ENCODE data around the gene DNAJB9. TPM values are rescaled to one million over a fixed set of nuclear protein-coding genes. Genes with fewer than 3 reads are reported as not detected.
"Not testable (repeated sequence)": the region's sequence is repeated elsewhere in the genome, so short reads cannot be mapped to it uniquely, and the experiment has no call there.

The DNAJB9 gene
- total RNA-seq (2014; rRNA removed; shearing (Covaris generic)) = 24.0 and 25.6 TPM in 2 replicates

DNA sequence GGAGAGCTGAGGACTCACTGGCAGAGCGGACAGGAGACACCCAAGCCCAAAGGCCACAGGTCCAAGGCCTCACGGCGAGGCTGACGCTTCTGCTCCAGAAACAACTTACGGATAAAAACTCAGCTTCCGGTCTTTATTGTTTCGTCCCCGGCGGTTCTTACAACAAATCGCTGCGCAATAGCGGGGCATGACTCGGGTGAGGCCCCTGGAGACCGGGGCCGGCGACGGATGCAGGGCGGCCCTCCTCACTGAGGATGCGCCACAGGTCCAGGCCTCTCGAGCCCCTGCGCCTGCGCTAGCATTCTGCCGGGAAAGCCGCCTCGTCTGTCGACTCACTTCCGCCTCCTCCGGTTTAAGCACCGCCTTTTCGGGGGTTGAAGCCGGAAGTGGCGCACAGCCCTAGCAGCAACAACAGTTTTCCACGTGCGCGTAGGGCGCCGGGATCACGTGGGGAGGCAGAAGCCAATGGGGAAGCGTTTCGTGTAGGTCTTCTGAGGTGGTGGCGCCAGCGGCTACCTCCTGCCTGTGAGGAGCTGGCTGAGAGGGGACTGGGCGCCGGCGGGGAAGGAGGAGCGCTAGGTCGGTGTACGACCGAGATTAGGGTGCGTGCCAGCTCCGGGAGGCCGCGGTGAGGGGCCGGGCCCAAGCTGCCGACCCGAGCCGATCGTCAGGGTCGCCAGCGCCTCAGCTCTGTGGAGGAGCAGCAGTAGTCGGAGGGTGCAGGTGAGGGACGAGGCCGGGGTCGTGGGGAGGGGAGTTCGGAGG lies at the start of gene DNAJB9, which contains the start of gene THAP5:
Gene DNAJB9, plus strand, starts transcription at position 494 of the 765 bp plus-strand sequence. CDS start 1,853 bp downstream, outside the sequence.
Gene THAP5, minus strand, starts transcription at position 326 of the 765 bp plus-strand sequence. Its CDS starts 137 bp downstream, at position 189.
- peak; percentile 99 for DNase-seq (ENCODE audit: low read depth)

GRCh38 chr7:108522780-108523179 lies 46.9 kb upstream of the DNAJB9 start:
- DNase-seq (ENCODE audit: low read depth) = no peak

- peak; percentile 84 for DNase-seq (ENCODE audit: low read depth)
These were observed 44.2 kb upstream of the DNAJB9 start for GRCh38 chr7:108525327-108525984.

DNA sequence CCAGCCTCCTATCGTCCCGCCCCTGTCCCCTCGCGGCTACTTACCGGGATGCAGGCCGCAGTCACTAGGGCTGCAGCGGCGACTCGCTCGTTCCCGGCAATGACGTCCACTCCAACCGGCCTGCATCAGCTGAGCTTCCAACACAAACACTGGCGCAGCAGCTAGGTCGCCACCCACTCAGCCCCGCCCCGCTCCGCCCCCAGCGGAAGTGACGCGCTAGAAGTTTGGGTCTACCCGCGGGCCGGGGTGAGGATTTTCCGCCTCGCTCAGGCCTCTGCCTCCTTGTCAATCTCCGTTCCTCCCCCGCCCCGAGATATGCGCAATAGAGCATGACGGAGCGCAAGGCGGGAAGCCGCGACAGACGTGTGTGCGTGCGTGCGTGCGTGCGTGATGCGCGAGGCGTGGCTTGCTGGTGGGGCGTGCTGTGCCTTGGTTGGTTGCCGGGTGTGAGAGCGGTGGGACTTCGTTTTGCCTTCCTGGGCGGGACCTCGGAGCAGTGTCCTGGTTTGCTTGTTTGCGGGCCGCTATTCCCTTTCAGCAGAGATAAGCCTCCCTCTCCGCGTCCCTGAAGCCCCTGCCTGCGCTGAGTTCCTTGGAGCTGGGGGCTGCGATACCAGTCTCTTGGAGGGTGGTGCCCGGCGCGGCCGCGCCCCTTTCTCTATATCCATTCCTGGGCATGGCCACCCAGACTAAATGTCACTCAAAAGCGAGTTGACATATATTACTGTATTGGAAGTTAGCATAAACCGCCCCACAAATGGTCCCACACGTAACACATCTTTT lies 43.5 kb upstream of the DNAJB9 start, which contains the start of gene PNPLA8:
Gene PNPLA8, minus strand, starts transcription at position 151 of the 783 bp plus-strand sequence. CDS start 10,644 bp downstream, outside the sequence.
- peak; percentile 100 for DNase-seq (ENCODE audit: low read depth)

DNA sequence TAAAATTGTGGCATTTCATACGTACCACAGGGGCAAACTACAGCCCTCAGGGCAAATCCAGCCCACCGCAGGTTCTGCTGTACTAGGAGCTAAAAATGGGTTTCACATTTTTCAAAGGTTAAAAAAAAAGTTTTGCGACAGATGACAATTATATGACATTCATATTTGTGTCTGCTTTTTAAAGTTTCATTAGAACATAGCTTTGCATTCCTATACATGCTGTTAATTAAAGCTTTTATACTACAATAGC lies 43.0 kb upstream of the DNAJB9 start:
- no peak for DNase-seq (ENCODE audit: low read depth)

GRCh38 chr7:108528183-108528712 lies 41.4 kb upstream of the DNAJB9 start:
- DNase-seq (ENCODE audit: low read depth) = peak; percentile 28

DNA sequence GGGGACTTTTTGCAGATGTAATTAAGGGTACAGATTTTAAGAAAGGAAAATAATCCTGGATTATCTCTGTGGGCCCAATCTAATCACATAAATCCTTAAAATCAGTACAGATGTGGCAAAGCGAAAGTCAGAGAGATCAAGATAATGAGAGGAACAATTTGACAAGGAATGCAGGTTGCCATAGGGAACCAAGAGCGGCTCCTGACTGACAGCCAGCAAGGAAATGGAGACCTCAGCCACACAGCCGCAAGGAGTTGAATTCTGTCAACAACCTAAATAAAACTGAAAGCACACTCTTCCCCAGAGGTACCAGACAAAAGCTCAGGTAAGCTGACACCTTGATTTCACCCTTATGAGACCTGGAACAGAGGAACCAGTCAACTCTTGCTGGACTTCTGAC lies 40.3 kb upstream of the DNAJB9 start:
- DNase-seq (ENCODE audit: low read depth) = no peak

GRCh38 chr7:108533712-108534111 lies 36.0 kb upstream of the DNAJB9 start:
- no peak for DNase-seq (ENCODE audit: low read depth)

DNA sequence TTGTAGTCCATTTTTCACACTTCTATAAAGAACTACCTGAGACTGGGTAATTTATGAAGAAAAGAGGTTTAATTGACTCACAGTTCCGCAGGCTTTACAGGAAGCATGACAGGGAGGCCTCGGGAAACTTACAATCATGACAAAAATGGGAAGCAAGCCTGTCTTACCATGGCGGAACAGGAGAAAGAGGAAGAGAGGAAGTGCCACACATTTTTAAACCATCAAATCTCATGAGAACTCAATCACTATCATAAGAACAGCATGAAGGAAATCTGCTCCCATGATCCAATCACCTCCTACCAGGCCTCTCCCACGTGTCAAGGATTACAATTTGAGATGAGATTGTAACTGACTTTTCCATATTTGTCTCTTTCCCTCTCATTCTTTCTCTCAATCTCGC lies 34.4 kb upstream of the DNAJB9 start:
- DNase-seq (ENCODE audit: low read depth) = no peak

GRCh38 chr7:108535744-108536143 lies 33.9 kb upstream of the DNAJB9 start:
- DNase-seq (ENCODE audit: low read depth) = no peak

GRCh38 chr7:108537229-108537628 lies 32.4 kb upstream of the DNAJB9 start:
- no peak for DNase-seq (ENCODE audit: low read depth)

DNA sequence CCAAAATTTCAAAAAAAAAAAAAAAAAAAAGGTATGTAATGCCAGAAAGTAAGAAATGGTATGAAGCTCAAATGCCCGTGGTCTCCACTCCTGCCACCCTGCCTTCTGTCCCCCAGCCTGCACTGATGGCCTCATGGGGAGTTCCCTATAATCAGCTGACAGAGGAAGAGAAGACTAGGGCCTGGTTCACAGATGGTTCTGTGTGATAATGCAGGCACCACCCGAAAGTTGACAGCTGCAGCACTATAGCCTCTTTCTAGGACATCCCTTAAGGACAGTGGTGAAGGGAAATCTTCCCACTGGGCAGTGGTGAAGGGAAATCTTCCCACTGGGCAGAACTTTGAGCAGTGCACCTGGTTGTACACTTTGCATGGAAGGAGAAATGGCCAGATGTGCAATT lies 31.4 kb upstream of the DNAJB9 start:
- not testable (repeated sequence) for DNase-seq (ENCODE audit: low read depth)

GRCh38 chr7:108538685-108539084 lies 31.0 kb upstream of the DNAJB9 start:
- not testable (repeated sequence) for DNase-seq (ENCODE audit: low read depth)

DNA sequence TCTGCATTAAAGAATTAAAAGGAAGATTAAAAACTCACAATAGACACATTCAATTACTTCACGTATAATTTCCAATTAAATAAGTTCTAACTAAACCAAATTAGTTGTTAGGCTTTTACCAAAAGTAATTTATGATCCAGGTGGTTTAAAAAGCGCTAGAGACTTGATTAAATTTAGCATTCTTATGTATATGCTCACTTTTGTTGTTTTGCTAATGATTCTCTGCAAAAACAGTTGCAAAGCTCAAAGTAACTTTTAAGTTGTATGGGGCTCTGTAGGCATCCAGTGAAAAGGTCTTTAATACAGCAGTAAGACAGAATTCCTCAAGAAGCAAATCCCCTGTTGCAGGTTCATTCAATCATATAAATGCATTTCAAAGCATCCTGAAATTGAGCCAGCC lies 28.2 kb upstream of the DNAJB9 start:
- DNase-seq (ENCODE audit: low read depth) = no peak

DNA sequence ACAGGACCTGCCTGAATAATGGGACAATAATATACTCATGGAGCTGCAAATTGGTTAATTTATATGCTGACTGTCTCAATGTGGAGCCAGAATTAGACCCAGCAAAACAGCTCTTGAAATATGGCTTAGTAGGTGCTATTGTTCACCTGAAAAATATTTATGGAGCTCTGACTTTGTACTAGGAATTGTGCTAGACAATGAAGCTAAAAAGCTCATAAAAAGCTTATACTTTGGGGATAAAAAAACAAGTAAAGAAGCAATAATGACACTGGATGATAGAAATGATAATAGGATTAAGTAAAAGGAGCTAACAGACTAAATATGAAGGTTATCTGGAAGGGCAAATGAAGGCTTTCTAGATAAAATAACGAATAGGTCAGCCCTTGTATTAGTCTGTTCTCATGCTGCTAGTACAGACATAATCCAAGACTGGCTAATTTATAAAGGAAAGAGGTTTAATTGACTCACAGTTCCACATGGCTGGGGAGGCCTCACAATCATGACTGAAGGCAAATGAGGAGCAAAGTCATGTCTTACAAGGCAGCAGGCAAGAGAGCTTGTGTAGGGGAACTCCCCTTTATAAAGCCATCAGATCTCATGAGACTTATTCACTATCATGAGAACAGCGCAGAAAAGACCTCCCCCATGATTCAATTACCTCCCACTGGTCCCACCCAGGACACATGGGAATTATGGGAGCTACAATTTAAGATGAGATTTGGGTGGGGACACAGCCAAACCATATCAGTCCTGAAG lies 21.4 kb upstream of the DNAJB9 start:
- not testable (repeated sequence) for DNase-seq (ENCODE audit: low read depth)

GRCh38 chr7:108556665-108557064 lies 13.0 kb upstream of the DNAJB9 start:
- DNase-seq (ENCODE audit: low read depth) = not testable (repeated sequence)

- no peak for DNase-seq (ENCODE audit: low read depth)
These were observed 12.5 kb upstream of the DNAJB9 start for GRCh38 chr7:108557191-108557590.

DNA sequence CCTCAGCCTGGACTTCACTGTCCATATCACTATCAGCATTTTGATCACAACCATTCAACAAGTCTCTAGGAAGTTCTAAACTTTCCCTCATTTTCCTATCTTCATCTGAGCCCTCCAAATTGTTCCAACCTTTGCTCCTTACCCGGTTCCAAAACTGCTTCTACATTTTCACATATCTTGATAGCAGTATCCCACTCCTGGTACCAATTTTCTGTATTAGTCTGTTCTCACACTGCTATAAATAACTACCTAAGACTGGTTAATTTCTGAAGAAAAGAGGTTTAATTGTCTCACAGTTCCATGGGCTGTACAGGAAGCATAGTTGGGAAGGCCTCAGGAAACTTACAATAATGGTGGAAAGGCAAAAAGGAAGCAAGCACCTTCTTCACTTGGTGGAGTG lies 12.1 kb upstream of the DNAJB9 start:
- no peak for DNase-seq (ENCODE audit: low read depth)

DNA sequence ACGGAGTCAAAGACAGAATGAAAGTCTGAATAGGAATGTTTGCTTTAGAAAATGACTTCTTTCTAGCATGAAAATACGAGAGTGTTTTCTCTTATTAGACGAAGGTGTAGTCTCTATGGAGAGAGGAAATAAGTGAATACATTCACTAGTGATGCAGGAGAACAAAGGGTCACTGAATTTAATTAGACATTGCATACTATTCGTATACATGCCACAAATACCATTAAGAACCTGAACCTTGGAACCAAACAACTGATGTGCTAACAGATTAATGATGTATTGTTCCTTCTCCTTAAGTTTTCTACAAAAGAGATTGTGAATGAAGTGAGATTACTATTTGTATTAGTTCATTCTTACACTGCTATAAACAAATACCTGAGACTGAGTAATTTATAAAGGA lies 10.4 kb upstream of the DNAJB9 start:
- DNase-seq (ENCODE audit: low read depth) = no peak

DNA sequence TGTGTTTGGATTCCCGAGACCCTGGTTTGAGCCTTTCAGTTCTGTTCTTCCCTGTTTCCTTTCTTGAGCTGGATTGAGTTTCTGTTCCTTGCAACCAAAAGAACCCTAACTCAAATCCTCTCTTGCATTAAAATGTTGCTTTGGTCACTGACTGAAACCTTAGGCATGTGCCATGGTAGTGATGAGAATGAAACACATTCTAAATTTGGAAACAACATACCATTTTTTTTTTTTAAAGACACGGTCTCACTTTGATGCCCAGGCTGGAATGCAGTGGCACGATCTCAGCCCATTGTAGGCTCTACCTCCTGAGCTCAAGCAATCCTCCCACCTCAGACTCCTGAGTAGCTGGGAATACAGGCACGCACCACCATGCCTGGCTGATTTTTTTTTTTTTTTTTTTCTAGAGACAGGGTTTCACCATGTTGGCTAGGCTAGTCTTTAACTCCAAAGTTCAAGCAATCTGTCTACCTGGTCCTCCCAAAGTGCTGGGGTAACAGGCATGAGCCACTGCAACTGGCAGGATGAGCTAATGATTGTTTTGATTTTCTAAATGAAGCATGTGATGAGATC lies 8.5 kb upstream of the DNAJB9 start:
- DNase-seq (ENCODE audit: low read depth) = peak; percentile 24

GRCh38 chr7:108565987-108566386 lies 3.7 kb upstream of the DNAJB9 start:
- DNase-seq (ENCODE audit: low read depth) = no peak
